ENCODE data around the gene PACRG.

PACRG gene

GRCh38 chr6:163324326-163324687 is 596.5 kb downstream of the PACRG start:
- DNase-seq = no peak

- no peak for DNase-seq
These were observed 597.1 kb downstream of the PACRG start for GRCh38 chr6:163324688-163325389.

GRCh38 chr6:163325390-163325784 is 597.6 kb downstream of the PACRG start:
- DNase-seq = no peak

GRCh38 chr6:163327165-163327880 is 599.5 kb downstream of the PACRG start:
- no peak for DNase-seq

- no peak for DNase-seq
These were observed 600.1 kb downstream of the PACRG start for GRCh38 chr6:163327921-163328320.

- DNase-seq = no peak
These were observed 600.6 kb downstream of the PACRG start for GRCh38 chr6:163328411-163328810.

- no peak for DNase-seq
These were observed 602.2 kb downstream of the PACRG start for GRCh38 chr6:163329991-163330390.

- DNase-seq = no peak
These were observed 603.5 kb downstream of the PACRG start for GRCh38 chr6:163331245-163331644.

GRCh38 chr6:163332575-163332974 is 604.8 kb downstream of the PACRG start:
- no peak for DNase-seq

GRCh38 chr6:163333038-163333437 is 605.3 kb downstream of the PACRG start:
- no peak for DNase-seq

GRCh38 chr6:163333701-163334663 is 606.2 kb downstream of the PACRG start:
- no peak for DNase-seq

GRCh38 chr6:163335056-163335455 is 607.3 kb downstream of the PACRG start:
- DNase-seq = no peak

GRCh38 chr6:163335671-163336545 is 608.1 kb downstream of the PACRG start:
- no peak for DNase-seq

GRCh38 chr6:163336961-163337360 is 609.2 kb downstream of the PACRG start:
- DNase-seq = no peak

GRCh38 chr6:163337958-163338357 is 610.2 kb downstream of the PACRG start:
- DNase-seq = no peak

GRCh38 chr6:163338671-163339405 is 611.1 kb downstream of the PACRG start:
- DNase-seq = no peak

GRCh38 chr6:163339466-163339865 is 611.7 kb downstream of the PACRG start:
- DNase-seq = no peak

- DNase-seq = no peak
These were observed 612.6 kb downstream of the PACRG start for GRCh38 chr6:163340201-163340887.

GRCh38 chr6:163341224-163342061 is 613.7 kb downstream of the PACRG start:
- DNase-seq = no peak
